H1 (cell line): Measurements from ENCODE around the gene CDKN3.

Source experiments
- POLR2A ChIP-seq, 2 experiments: IDR thresholded peaks; 1 replicate in 1 of 2; 2 replicates in 1 of 2; pipeline ENCODE4 v1.6.1; 2011; ENCODE audit warnings: low read depth in 2 of 2, low read length in 2 of 2, mild to moderate bottlenecking in 2 of 2; ENCODE audit errors: control extremely low read depth in 1 of 2
- SIX5 ChIP-seq: IDR thresholded peaks from 2 replicates; pipeline ENCODE4 v1.6.1; 2011; ENCODE audit warnings: mild to moderate bottlenecking, low read depth, low read length
- TF ChIP-seq, protein P1 (sequence below), 3 experiments: IDR thresholded peaks; 1 replicate in 2 of 3; 2 replicates in 1 of 3; pipeline versions ENCODE4 v1.5.1 to v1.6.1; 2011; ENCODE audit warnings: low read length in 3 of 3, mild to moderate bottlenecking in 3 of 3, inconsistent platforms in 2 of 3, low read depth in 1 of 3, moderate library complexity in 1 of 3; ENCODE audit not compliant: insufficient read depth in 1 of 3; ENCODE audit errors: control extremely low read depth in 1 of 3

DNA sequence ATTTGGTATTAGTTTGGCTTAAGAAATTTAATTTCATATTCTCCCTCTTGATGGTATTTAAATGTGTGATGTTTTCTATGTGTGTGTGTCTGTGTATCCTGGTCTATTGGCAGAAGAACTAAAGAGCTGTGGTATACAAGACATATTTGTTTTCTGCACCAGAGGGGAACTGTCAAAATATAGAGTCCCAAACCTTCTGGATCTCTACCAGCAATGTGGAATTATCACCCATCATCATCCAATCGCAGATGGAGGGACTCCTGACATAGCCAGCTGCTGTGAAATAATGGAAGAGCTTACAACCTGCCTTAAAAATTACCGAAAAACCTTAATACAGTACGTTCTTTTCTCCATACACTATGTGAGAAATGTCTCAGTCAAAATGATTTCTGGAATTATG is 14.6 kb downstream of the CDKN3 start:
- TF ChIP-seq, protein P1, sequence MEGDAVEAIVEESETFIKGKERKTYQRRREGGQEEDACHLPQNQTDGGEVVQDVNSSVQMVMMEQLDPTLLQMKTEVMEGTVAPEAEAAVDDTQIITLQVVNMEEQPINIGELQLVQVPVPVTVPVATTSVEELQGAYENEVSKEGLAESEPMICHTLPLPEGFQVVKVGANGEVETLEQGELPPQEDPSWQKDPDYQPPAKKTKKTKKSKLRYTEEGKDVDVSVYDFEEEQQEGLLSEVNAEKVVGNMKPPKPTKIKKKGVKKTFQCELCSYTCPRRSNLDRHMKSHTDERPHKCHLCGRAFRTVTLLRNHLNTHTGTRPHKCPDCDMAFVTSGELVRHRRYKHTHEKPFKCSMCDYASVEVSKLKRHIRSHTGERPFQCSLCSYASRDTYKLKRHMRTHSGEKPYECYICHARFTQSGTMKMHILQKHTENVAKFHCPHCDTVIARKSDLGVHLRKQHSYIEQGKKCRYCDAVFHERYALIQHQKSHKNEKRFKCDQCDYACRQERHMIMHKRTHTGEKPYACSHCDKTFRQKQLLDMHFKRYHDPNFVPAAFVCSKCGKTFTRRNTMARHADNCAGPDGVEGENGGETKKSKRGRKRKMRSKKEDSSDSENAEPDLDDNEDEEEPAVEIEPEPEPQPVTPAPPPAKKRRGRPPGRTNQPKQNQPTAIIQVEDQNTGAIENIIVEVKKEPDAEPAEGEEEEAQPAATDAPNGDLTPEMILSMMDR (IDR thresholded peaks at IDR 0.05; ENCODE audit: control extremely low read depth in 1 of 3, insufficient read depth in 1 of 3, low read depth in 1 of 3, low read length in 3 of 3) = no peak
- no peak for TF ChIP-seq SIX5
- no peak for TF ChIP-seq POLR2A (IDR thresholded peaks at IDR 0.05; ENCODE audit: control extremely low read depth in 1 of 2, low read depth in 2 of 2, low read length in 2 of 2)
